GM19193 (cell line): ENCODE data around the gene SLC39A13.

Experiments
- POLR2A ChIP-seq: IDR thresholded peaks from 4 replicates; pipeline ENCODE4 v1.6.1; 2011; ENCODE audit not compliant: insufficient read depth, insufficient read length; ENCODE audit errors: extremely low read depth

The SLC39A13 gene

DNA sequence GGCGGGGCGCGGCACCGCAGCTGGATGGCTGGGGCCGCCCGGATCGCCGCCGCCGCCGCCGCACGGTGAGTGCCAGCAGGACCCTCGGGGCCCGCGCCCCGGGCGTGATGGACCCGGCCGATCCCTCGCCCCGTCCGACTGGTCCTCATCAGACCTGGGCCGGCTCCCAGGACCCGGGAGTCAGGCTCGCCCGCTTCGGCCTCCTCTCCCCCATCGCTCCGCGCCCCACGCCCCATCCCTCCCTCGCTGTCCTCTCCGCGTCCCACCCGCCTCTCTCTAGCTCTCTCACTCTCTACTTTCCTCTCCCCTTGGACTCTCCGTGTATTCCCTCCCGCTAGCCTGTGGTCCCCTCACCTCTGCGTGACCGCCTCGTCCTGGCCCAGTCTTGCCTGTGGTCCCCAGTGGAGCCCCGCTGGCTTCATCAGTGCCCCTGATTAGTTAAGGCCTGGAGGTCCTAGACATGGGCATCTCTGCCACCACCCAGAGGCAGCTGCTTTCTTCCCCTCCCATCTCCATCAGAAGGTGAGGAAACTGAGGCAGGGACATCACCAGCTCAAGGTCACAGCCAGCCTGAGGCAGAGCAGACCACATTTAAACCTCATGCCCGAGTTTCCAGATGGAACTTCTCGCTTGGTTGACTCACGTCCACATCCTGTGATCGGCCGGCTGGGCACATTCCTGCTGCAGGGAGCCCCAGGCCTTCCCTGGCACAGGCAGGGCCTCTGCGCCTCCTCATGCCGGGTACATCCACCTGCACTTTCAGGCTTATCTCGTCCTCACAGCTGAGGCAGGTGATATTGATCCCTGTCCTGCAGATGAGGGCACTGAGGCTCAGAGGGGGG is 429 bp downstream of the SLC39A13 start:
- TF ChIP-seq POLR2A: no peak

DNA sequence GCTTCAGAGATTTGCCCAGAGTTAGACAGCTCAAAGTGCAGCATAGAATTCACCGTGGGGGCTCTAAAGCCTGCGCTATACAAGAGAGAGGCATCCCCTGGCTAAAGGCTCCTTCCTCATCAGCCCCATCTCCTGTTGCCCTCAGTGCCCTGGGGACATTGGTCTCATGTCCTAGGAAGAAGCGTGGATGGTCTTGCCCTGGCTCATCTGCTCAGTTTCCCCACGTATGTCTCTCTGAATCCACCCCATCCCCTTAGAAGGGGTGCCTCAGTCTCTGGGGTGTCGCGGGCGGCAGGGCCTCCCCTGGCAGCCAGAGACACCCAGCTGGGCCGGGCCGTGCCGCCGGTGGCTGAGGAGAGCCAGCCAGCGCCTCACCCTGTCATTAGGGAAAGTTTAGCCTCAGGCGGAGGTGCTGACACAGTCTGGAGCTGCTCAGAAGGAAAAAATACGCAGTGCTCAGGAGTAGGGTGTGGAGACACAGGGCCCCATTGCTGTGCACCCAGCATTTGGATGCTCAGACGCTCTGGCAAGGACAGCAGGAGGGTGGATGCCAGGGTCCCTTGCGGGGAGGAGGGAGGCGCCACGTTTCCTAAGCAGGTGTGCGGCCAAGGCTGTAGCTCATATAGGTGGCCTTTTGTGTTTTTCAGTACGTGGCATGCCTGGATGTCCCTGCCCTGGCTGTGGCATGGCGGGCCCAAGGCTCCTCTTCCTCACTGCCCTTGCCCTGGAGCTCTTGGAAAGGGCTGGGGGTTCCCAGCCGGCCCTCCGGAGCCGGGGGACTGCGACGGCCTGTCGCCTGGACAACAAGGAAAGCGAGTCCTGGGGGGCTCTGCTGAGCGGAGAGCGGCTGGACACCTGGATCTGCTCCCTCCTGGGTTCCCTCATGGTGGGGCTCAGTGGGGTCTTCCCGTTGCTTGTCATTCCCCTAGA is 1.3 kb downstream of the SLC39A13 start:
- no peak for TF ChIP-seq POLR2A

DNA sequence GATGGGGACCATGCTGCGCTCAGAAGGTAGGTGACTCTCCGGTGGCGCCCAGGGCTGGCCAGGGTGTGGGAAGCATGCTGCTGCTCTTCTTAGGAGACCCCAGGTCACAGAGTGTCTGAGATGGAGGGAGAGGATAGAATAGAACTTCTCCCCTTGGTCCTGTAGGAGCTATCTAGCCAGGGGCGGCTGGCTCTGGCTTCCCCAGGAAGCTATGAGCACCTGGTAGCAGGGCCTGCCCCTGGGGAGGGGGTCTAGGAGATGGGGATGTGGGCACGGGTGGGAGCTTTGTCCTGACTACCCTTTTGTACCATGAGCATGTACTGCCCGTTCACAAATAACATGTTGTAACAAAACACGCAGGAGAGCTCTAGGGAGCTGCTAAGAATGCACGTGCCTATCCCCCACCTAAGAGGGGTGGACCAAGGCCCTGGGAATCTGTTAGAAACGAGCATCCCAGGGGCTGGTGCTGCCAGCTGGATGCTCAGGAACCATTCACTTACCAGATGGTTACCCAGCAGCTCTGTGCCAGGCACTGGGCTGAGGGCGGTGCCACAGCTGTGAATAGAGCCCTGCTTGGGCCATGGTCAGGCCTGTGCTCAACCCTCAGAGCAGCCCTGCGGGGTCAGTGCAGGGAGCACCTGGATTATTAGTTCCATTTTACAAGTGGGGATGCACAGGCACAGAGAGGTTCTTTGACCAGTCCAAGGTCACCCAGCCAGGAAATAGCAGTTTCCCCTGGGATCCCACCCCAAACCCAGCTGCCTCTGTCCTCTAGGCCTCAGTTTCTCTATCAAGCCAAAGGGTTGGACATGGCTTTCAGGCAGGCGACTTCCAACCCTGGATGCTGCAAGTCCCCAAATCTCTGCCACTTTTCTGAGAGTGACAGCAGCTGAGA is 2.2 kb downstream of the SLC39A13 start:
- no peak for TF ChIP-seq POLR2A

DNA sequence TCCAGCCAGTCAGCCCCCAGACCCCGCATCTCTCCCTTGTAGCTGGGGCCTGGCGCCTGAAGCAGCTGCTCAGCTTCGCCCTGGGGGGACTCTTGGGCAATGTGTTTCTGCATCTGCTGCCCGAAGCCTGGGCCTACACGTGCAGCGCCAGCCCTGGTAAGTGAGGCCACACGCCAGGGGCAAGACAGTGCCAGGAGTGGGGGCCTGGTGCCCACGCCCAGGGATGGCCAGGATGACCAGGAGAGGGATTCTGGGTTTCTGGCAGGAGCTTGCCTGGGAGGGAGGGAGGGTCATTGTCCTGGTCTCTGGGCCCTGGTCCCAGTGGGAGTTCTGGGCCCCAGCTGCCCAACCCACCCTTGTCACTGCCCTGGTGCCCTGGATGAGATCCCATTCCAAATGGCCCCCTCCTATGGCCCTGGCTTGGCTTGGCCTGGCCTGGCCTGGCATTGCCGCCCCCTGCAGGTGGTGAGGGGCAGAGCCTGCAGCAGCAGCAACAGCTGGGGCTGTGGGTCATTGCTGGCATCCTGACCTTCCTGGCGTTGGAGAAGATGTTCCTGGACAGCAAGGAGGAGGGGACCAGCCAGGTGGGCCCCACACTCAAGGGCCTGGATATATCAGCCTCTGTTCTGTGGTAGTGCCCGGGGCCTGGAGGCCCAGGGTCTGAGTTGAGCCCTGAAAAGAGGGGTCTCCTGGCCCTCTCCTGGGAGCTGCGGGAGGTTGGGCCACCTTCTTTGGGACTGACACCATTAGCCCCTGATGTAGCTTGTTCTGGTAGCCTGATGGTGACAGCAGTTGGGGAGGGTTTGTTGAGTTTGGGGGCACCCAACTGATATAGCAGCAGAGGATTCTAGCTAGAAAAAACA is 3.7 kb downstream of the SLC39A13 start:
- TF ChIP-seq POLR2A: no peak

DNA sequence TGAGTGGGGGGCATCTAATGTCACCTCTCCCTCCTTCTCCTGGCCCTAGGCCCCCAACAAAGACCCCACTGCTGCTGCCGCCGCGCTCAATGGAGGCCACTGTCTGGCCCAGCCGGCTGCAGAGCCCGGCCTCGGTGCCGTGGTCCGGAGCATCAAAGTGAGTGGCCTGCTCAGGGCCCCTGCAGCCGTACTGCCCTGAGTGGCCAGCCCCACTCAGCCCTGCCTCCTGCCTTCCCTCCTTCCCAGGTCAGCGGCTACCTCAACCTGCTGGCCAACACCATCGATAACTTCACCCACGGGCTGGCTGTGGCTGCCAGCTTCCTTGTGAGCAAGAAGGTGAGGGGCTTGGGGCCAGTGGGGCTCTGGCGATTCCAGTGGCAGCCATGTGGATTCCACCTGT is 5.0 kb downstream of the SLC39A13 start:
- no peak for TF ChIP-seq POLR2A

DNA sequence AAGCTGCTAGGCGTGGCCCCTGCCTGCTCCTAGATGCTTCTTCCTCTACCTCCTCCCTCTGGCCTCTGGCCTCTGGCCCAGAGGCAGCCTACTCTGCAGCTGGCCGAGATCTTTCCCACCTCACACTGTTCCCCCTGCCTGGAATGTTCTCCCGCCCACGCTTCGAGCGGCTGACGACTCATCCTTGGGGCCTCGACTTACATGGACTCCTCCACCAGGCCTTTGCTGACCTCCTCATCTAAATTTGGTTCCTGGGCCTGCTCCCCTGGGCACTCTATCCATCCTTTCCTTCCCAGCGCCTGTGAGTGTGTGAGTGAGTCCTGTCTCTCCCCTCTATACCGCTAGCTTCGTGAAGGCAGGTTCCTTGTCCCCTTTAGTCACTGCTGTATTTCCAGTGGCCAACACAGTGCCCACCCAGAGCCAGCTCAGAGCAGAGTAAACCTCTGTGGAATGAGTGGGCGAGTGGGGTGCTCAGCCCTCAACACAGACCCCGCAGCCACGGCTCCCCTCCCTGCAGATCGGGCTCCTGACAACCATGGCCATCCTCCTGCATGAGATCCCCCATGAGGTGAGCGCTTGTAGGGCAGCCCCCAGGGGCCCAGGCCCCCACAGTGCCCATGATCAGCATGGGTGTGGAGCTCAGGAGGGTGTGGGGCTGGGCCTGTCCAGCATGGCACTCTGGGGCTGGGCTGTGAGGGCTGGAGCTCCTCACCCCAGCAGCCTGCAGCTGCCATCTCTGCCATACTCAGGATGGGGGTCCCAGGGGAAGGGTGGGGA is 5.7 kb downstream of the SLC39A13 start:
- no peak for TF ChIP-seq POLR2A

DNA sequence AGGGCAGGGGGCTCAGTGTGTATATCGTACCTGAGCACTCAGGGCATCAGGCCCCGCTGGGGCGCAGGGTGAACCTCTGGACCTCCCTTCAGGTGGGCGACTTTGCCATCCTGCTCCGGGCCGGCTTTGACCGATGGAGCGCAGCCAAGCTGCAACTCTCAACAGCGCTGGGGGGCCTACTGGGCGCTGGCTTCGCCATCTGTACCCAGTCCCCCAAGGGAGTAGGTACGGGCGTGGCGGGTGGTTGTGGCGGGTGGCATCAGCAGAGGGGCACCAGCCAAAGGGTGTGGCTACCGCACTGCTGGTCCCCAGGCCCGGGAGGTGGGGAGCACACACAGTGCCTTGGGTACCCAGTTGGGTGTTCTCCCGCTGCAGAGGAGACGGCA is 6.3 kb downstream of the SLC39A13 start:
- TF ChIP-seq POLR2A: no peak

DNA sequence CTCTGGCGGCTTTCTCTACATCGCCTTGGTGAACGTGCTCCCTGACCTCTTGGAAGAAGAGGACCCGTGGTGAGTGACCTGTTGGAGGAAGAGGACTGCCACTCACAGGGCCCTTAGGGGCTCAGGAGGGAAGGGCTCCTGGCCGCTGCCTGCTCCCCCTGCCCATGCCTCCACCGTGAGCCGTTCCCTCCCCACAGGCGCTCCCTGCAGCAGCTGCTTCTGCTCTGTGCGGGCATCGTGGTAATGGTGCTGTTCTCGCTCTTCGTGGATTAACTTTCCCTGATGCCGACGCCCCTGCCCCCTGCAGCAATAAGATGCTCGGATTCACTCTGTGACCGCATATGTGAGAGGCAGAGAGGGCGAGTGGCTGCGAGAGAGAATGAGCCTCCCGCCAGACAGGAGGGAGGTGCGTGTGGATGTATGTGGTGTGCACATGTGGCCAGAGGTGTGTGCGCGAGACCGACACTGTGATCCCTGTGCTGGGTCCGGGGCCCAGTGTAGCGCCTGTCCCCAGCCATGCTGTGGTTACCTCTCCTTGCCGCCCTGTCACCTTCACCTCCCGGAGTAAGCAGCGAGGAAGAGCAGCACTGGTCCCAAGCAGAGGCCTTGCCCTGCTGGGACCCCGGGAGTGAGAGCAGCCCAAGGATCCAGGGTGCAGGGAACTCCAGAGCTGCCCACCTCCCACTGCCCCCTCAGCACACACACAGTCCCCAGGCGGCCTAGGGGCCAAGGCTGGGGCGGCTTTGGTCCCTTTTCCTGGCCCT is 6.9 kb downstream of the SLC39A13 start:
- peak; percentile 12 for TF ChIP-seq POLR2A

DNA sequence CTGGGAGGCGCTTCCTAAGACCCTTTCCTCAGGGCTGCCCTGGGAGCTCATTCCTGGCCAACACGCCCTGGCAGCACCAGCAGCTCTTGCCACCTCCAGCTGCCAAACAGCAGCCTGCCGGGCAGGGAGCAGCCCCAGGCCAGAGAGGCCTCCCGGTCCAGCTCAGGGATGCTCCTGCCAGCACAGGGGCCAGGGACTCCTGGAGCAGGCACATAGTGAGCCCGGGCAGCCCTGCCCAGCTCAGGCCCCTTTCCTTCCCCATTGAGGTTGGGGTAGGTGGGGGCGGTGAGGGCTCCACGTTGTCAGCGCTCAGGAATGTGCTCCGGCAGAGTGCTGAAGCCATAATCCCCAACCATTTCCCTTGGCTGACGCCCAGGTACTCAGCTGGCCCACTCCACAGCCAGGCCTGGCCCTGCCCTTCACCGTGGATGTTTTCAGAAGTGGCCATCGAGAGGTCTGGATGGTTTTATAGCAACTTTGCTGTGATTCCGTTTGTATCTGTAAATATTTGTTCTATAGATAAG is 7.6 kb downstream of the SLC39A13 start:
- TF ChIP-seq POLR2A: no peak

DNA sequence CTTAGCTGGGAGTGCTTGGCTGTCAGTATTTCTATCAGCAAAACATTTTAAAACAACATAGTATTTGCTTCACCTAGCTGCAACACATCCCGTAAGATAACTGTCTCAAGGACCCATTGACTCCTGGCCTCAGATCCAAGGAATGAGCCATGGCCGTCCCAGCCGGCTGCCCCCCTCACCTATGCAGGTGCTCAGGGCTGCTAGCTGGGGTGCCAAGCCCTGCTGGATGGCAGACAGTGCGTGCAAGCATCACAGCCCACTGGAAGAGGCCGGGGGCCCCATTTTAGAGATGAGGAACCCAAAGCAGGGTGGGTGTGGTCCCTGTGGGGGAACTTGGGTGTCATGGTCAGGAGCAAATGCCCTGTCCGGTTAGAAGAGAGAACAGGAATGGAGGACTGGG is 9.3 kb downstream of the SLC39A13 start:
- TF ChIP-seq POLR2A: no peak

DNA sequence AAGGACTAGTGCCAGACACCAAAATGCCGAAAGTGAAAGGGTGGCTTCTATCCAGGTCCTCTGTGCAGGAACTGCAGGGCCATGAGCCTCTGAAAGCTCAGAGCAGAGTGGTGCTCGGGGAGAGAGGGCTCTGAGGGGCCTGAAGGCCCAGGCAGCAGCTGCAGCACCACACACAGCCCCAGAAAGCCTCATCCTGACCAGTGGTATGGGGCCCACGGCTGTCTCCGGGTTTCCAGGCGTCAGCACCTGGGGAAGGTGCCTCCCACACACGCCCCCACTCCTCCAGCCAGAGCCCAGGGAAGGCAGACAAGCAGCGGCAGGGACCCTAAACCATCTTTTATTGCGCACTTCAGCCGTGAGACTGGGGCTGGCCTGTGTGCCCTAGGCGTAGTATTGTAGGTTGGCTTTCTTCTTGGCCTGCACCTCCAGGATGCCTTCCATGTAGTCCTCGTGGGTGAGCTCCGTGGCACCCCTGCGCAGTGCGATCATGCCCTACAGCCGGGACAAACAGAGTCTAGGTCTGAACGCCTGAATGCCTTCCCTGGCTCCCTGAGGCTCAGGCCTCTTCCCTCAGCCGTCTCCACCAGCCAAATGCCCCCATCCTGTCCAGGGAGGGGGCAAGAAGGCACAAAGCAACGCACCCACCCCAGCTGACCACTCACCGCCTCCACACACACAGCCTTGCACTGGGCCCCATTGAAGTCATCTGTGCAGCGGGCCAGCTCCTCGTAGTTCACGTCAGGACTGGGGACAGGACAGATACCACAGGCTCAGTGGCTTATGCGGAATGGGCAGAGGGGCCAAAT is 10.3 kb downstream of the SLC39A13 start:
- TF ChIP-seq POLR2A: peak; percentile 9
